Measurements from ENCODE around the gene ANAPC5.
"Not testable (repeated sequence)": the region's sequence is repeated elsewhere in the genome, so short reads cannot be mapped to it uniquely, and the experiment has no call there.

Gene ANAPC5

GRCh38 chr12:121307397-121307796, 44.8 kb downstream of the ANAPC5 start:
- DNase-seq: not testable (repeated sequence)

- no peak for DNase-seq
Measured at GRCh38 chr12:121304306-121304705, 47.9 kb downstream of the ANAPC5 start.

- DNase-seq: no peak
Measured at GRCh38 chr12:121301876-121302275, 50.3 kb downstream of the ANAPC5 start.

DNA sequence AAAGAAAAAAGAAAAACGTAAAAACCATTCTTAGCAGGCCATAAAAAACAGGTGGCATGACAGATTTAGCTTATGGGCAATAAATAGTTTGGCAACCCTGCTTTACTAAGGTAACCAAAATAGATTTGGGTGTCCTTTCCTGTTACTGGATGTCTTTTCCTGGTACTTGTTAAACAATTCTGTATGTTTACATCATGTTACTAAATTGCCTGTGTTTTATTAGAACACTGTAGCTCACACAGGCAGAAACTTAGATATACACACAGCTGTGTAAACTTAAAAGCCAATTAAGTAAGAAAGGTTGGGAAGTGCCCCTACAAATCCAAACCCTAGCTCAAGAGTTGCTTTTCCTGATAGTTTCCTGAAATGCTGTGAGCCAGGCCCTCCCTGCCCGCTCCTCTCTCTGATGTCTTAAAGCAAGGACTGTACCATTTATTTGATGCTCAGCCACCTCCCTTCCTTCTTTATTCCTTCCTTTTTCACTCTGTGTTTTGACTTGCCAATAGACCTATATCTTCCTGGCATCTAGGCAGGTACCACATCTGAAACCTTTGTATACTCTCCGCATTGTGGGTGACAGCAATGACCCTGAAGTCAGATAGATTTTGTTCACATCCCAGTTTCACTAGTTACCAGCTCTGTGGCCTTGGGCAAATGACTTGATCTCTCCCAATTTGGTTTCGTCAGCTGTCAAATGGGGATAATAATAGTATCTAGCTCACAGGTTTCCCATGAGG, 52.0 kb downstream of the ANAPC5 start:
- DNase-seq: no peak

- no peak for DNase-seq
Measured at GRCh38 chr12:121299662-121300061, 52.5 kb downstream of the ANAPC5 start.

- DNase-seq: not testable (repeated sequence)
Measured at GRCh38 chr12:121298411-121298810, 53.8 kb downstream of the ANAPC5 start.

DNA sequence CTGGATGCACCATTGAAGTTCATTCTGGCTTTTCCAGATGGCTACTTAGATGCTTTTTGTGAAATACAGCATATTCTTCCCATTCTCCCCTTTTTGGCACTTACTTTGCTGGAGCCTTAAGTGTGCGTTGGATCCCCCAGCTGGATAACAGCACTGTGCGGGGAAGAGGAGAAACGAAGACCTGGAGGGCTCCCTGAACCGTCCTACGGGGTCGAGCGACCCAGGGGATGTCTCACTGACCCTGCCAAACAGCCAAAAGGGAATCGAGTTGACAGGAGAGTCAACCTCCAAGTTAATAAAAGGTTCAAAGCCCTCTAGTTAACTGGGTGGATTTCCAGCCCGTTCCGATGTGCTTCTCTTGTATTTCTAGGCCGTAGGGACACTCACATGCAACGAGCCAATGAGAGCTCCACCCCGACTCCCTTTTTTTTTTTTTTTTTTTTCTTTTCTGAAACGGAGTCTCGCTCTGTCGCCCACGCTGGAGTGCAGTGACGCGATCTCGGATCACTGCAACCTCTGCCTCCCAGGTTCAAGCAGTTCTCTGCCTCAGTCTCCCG, 54.7 kb downstream of the ANAPC5 start:
- no peak for DNase-seq

DNA sequence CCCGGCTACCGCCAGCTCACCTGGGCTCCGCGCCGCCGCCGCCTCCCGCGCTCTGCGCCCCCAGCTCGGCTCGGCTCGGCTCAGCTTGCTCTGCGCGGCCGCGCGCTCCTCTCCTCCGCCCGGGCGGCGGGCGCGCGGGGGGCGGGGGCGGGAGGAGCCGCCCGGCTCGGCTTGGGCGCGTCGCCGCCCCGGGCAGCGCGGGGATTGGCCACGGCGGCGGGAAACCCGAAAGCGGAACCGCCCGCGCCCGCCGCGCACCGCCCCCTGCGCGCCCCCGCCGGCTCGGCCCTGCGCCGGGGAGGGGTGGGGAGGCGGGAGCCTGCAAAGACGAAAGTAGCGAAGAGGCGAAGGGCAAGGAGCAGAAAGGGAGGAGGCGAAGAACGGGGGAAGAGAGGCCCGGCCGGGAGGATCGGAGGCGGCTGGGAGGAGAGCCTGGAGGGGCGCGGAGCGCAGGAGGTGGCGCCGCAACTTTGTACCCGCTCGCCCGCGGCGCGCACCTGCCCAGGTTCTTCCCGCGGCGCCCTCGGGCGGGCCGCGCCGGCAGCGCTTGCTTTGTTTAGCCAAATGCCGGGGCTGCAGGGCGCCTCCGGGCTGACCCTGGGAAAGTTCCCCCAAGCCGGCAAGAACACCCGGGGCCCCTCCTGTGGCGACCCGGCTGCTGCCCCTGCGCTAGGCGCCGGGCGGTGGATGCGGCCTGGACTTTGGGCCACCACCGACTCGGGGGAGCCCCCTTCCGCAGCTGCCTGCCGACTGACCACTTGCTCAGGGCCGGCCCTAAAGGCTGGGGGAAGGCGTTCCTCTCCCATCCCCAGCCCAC, 55.4 kb downstream of the ANAPC5 start, which contains the start of gene CAMKK2:
CAMKK2 (minus strand) TSS at position 92 of the 817 bp plus-strand sequence. CDS start 22,183 bp downstream, outside the sequence.
- DNase-seq: peak; percentile 78

GRCh38 chr12:121295746-121296617, 56.2 kb downstream of the ANAPC5 start:
- no peak for DNase-seq

DNA sequence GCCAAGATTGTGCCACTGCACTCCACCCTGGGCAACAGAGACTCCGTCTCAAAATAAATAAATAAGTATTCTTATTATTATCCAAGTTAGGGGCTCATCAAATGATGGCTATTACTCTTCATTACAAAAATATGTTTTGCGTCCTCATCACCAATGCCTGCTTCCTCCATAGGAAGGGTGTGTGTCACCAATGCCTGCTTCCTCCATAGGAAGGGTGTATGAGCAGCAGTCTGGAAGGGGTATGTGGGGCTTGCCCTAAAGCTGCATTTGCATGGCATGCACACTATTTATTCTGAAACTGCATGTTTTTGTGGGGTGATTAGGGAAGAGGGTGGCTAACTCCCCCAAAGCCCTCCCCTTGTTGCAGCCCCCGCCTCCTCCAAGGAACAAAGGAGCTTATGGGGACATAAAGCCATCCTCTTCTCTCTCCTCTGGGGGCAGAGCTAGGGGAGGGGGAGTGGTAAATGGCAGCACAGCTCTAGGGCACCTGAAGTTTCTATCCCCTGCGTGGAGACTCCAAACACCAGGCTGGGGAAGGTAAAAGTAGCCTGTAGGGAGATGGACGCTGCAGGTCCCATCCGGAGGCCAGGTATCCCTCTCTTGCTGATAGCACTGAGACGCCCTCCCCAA, 57.0 kb downstream of the ANAPC5 start:
- no peak for DNase-seq

DNA sequence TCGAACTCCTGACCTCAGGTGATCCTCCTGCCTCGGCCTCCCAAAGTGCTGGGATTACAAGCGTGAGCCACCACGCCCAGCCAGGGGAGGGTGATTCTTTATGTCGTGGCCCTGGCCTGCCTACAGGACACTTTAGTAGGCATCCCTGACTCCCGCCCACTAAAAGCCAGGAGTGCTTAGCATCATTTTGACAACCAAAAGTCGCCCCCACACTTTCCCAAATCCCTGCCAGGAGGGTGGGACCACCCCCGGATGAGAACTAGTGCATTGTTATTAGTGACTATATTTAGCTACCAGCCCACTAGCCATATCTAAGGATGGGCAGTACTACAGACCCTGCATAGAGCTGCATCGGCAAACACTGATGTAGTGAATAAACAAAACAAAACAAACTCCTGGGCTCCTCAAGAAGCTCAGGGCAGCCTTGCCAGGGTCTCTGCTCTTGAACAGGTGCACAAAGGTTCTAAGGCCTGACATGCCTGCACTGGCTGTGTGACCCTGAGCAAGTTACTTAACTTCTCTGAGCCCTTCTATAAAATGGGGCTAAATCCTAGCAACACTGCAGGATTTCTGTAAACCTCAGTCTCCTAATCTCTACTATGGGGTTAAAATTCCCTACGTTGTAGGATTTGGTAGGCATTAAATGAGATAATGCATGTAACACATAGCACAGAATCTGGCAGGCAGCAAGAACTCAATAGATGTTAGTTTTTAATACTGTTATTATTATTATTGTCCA, 57.9 kb downstream of the ANAPC5 start:
- no peak for DNase-seq

DNA sequence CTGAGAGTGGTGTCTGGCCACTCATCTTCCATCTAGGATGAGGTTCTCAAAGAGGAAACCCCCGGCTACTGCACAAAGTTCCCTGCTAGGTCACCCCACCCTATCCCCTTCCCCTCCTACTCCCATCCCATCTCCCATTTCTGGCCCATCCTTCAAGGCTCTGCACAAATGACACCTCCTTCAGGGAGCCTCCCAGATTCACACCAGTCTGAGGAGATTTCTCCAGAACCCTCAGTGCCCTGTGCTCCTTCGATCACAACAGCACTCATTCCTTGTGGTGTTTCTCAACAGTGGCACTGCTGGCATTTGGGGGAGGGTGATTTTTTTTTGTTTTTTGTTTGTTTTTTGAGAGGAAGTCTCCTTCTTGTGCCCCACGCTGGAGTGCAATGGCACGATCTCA, 58.6 kb downstream of the ANAPC5 start:
- no peak for DNase-seq

- no peak for DNase-seq
Measured at GRCh38 chr12:121290410-121290809, 61.8 kb downstream of the ANAPC5 start.

- no peak for DNase-seq
Measured at GRCh38 chr12:121289962-121290361, 62.2 kb downstream of the ANAPC5 start.

- DNase-seq: no peak
Measured at GRCh38 chr12:121288986-121289385, 63.2 kb downstream of the ANAPC5 start.

DNA sequence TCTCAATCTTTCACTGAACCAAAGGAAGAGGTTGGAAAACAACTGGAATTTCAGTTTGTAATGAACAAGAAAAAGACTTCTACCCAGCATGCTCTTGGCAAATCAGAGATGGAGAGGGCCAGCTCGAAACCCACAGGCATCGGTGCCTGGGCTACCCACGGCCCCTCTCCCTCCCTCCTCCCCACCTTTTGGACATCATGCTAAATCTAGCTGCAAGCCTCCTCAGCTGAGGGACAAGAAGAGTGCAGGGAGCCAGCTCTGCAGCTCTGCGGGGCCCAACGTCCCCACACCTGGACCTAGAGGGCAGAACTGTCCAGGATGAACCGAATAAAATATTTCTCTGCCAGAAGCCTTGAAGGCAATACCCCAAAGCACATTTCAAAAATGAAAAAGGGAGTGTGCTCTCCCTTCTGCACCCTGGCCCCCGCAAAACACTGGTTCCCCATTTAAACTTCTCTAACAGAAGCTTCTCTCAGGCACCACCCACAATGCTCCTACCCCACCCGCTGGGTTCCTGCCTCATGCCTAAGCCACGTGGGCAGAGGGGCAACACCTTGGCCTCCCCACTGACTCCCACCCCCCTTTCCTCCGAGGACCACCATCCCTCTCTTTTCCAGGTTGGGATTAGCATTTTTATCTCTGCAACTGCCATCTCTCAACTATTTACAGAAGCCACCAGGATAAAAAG, 63.9 kb downstream of the ANAPC5 start:
- no peak for DNase-seq

DNA sequence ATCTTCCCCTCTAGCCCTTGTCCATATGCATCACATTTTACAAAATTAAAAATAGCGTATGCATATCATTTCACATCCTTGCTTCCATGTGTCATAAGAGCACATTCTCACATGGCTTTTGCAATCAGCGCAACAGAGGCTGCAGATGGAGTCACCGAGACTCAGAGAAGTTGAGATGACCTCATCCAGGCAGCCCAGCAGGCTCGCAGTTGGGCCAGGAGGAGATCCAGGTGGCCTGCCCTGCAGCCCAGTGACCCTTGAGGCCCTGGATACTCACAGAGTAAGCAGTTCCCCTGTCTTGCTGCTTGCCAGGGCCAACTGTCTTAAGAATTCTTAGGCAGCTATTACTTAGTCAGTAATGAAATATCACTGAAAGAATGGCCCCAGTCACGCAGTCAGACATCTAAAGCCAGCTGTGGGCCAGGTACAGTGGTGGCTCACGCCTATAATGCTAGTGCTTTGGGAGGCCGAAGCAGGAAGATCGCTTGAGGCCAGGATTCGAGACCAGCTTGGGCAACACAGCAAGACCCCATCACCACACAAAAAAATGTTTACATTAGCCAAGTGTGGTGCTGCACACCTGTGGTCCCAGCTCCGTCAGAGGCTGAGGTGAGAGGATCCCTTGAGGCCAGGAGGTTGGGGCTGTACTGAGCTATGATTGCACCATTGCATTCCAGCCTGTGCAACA, 64.8 kb downstream of the ANAPC5 start:
- no peak for DNase-seq

DNA sequence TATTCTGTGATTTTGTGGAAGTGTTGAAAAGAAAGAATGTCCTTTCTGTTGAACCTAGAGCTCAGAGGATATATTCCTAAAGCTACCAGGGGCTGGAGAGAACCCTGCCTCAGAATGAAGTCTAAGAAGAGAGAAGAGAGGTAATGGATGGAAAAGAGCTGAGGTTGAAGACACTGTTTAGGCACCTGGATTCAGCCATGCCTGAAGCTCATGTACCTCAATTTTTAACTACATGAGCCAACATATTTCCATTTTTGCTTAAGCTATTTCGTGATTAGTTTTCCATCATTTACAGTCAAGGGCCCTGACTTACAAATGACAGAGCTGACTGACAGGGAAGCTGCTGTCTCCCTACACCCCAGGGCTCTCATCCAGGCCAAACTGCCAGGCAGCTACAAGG, 66.4 kb downstream of the ANAPC5 start:
- DNase-seq: no peak

DNA sequence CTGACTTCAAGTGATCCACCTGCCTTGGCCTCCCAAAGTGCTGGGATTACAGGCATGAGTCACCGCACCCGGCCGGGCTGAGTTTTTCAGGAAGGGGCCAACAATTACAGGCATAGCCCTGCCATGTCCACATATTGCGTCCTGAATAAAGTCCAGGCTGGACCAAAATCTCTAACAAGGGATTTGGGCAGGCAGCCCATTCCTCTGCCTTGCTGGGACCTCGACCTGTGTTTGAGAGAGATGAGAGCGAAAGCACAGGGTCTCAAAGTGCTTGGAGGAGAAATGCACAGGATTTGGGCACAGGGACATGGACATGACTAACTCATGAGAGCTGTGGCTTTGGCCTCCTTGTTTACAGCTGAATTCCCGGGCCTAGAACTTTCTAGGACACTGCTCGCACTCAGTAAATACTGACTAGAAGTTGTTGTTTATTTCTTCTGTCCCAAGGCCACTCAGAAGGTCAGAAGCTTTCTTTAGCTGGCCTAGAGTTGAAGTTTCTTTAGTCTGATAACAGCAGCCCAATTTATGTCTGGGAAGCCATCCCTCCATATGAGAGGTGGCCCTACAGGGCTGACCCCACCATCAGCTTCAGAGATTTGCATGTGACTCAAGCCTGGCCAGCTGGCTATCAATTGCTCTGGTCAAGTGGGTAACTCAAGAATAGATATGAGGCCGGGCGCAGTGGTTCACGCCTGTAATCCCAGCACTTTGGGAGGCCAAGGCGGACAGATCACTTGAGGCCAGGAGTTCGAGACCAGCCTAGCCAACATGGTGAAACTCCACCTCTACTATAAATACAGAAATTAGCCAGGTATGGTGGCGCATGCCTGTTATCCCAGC, 67.4 kb downstream of the ANAPC5 start:
- no peak for DNase-seq

Data from effector CD8-positive, alpha-beta T cell (primary cell).